Muscle layer of duodenum (tissue), 2 donors: ENCODE results near the gene H6PD.

Experiments
- H3K27ac ChIP-seq: one replicate; pipeline ENCODE4 v1.7.0; 2013; ENCODE audit warnings: mild to moderate bottlenecking, low read length
- H3K27me3 ChIP-seq: one replicate; pipeline ENCODE4 v1.7.0; 2013; ENCODE audit warnings: low read depth, mild to moderate bottlenecking, control low read depth, low read length
- H3K36me3 ChIP-seq, 2 donors: one replicate each; pipeline ENCODE4 v1.7.0; 2013; ENCODE audit warnings: low read length in 2 of 2, control low read depth in 1 of 2, mild to moderate bottlenecking in 1 of 2; ENCODE audit not compliant: insufficient read depth in 2 of 2, control insufficient read depth in 1 of 2
- H3K4me1 ChIP-seq, 2 donors: one replicate each; pipeline ENCODE4 v1.7.0; 2013; ENCODE audit warnings: low read length in 2 of 2, mild to moderate bottlenecking in 2 of 2, control low read depth in 1 of 2, moderate library complexity in 1 of 2; ENCODE audit not compliant: insufficient read depth in 2 of 2, control insufficient read depth in 1 of 2
- H3K4me3 ChIP-seq, 2 donors: one replicate each; pipeline ENCODE4 v1.7.0; 2013; ENCODE audit warnings: low read length in 2 of 2, low read depth in 1 of 2, mild to moderate bottlenecking in 1 of 2
- H3K9me3 ChIP-seq, 2 donors: one replicate each; pipeline ENCODE4 v1.7.0; 2013; ENCODE audit warnings: low read length in 2 of 2, control low read depth in 1 of 2, mild to moderate bottlenecking in 1 of 2; ENCODE audit not compliant: control insufficient read depth in 1 of 2
- donor health status: healthy.

The H6PD gene

DNA sequence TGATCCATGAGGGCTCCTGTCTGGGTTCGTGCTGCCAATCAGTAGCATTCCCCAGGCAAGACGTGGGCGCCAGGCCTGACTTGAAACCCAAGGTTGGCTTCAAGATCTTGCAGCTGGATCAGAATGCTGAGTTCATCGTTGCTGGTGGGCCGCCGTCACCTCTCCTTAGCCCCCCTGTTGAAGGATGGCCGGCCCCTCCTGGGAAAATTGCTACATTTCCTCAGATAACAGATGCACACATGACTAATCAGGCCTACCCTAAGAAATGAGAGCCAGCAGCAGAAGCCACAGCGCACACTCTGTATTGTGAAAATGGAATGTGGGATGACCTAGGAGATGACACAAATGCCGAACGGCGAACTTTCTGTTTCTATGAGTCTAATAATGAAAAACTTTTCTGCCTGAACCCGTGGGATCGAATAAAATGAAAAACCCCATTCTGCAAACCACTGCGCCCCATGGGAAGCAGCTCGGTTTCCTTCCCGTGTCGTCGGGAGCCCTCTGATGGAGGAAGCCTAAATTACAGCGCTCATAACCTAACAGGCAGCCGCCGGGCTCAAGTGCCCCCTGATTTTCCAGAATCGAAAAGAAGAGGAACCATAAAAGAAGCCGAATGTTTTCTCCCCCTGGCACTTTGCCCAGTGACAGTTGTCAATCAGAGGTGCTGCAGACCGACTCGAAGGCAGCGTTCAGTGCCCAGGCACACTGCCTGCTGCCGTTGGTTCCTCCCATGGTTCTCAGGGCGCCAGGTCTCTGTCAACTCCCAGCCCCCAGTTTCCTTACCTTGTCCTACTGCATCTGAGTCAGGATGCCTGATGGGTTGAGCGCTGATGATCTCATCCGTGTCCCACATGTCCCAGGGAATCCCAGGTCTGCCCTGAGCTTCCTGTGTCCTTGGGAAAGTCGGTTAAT, 38.2 kb upstream of the H6PD start:
- peak overlapping the region in 1 of 2 donors; percentile 26 for H3K4me3 ChIP-seq
- H3K27me3 ChIP-seq: peaks cover 33% of the 10 kb centered on the region
- no peak overlapping the region for H3K27ac ChIP-seq
- H3K4me1 ChIP-seq: peaks cover 0 to 30% of the 10 kb centered on the region in 2 donors
- no peaks in the 10 kb centered on the region for H3K9me3 ChIP-seq
- H3K36me3 ChIP-seq: no peaks in the 10 kb centered on the region

DNA sequence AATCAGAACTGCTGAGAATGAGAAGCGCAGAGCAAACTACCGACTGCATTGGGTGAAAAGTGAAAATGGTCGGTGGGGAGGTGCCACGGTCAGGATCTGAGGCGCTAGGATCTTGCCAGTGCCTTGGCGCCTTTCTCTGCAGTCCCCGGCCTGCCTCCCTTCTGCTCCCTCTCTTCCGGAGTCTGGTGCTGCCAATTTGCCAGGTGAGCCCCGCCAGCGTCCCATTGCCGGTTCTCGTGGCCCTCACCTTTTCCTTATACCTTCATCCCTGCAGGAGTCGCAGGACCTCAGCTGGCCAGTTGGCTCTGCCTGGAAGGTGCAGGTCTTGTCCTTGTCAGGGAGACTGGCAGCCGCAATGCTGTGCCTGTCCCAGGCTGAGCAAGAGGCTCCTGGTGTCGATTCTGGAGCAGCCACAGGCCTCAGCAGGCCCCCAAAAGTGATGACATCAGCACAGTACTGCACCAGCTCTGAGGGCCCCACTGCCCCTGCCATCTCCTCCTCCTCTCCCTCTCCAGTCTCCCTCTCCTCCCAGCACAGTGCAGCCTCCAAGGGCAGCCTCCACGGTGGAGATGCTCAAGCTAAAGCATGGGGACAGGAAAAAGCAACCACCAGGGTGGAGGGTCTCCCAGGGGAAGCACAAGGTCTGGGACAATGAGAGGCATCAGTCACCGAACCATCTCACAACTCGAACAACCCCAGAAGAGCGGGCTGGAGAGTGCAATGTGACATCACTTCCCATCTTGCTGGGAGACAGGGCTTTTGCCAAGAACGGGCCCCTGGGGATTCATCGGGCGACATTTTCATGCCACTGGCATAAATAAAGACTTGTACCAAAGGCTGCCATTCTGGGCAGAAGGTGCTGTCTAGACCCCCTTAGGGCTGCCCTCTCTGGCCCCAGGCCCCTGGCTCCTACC, 37.1 kb upstream of the H6PD start:
- H3K4me3 ChIP-seq: no peak overlapping the region
- H3K9me3 ChIP-seq: no peaks in the 10 kb centered on the region
- H3K4me1 ChIP-seq: peaks cover 6 to 39% of the 10 kb centered on the region in 2 donors
- peaks cover 35% of the 10 kb centered on the region for H3K27me3 ChIP-seq
- no peaks in the 10 kb centered on the region for H3K36me3 ChIP-seq
- H3K27ac ChIP-seq: no peak overlapping the region

DNA sequence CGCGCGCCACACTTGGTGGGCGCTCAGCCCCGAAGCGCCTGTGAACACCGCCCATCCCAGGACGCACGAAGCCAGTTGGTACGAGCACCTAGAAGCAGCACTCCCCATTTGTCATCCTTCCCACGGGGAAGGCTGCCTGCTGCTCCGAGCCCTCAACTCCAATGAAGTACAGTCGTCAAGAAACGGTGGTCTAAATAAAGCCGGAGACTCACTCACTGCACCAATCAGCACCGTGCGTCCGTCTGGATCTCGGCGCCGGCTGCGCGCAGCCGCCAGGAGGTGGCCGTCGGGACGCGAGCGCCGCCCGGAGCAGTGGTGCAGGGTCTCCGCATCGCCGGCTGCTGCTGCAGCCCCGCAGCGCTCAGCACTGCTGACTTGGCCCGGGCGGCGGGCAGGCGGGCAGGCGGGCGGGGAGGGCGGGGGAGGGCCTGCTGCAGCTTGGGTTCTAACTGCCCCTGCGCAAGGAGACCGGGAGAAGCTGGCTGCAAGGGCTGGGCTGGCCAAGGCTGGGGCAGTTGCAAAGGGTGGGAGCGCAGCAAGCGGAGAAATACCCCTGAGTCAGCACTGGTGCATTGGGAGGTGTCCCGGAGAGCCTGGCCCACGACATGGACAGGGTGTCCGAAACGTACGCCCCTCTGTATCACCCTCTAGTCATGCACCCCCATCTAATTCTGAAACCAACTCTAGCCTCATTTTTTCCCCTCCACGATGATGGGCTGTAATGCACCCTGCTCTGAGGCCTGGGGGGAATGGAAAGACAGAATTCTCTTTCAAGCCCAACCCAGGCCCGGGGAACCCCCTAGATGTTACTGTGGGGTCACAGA, 35.8 kb upstream of the H6PD start:
- no peaks in the 10 kb centered on the region for H3K9me3 ChIP-seq
- H3K27me3 ChIP-seq: peaks cover 47% of the 10 kb centered on the region
- peaks cover 6 to 42% of the 10 kb centered on the region in 2 donors for H3K4me1 ChIP-seq
- no peaks in the 10 kb centered on the region for H3K36me3 ChIP-seq
- H3K4me3 ChIP-seq: peak overlapping the region in 1 of 2 donors; percentile 50
- no peak overlapping the region for H3K27ac ChIP-seq

DNA sequence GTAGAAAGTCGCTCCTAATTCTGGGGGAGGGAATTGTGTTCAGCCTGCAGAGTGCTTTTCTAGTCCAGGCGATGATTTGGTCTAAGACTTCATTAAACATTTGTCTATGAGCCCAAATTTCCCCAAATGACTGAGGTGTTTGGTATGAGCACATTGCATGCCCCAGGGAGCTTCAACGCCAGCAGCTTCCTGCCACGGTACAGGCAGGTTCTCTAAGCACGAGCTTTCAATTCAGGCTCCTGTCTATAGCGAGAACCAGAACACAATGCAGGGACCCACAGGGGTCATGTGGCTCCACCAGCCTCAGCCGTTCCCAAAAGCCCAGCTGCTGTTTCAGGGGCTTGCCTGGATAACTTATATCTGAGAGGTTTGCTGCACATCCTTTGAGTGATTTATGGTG, 34.1 kb upstream of the H6PD start:
- no peaks in the 10 kb centered on the region for H3K9me3 ChIP-seq
- peaks cover 6 to 42% of the 10 kb centered on the region in 2 donors for H3K4me1 ChIP-seq
- H3K4me3 ChIP-seq: no peak overlapping the region
- no peaks in the 10 kb centered on the region for H3K36me3 ChIP-seq
- H3K27me3 ChIP-seq: peaks cover 50% of the 10 kb centered on the region
- no peak overlapping the region for H3K27ac ChIP-seq

DNA sequence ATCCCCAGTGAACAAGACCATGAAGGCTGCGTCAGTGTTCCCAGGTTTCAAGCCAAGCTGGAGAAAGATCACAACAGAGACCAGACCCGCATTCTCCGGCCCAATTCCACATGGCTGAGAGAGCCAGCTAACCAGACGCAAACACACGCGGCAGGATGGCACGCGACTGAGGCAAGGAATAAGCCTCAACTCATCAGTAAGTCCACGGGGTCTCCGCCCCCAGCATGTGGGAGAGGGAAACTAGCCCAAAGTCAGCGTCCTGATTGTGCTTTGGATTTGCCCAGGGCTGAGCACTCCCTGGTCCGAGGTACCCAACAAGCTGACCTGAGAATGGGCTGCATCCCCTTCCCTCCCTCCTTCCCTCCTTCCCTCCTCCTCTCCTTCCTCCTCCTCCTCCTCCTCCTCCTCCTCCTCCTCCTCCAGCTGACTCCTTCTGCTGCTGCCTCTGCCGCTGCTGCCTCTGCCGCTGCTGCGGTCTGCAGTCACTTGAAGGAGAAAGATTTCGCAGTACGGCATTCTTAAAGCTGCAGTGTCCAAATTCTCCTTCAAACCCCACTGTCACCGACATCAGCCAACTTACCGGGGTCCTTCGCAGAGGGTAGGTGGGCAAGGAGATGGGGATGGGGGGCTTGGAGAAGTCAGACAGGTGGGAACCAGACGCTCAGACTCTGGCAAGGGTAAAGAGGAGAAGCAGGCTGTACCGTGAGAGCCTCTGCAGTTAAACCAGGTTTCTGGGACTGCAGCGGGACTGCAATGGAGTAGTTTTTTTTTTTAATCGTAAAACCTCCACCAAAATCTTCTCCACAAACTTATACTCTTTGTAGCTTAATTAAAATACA, 33.0 kb upstream of the H6PD start:
- Histone ChIP-seq H3K36me3 (no peaks in the 10 kb centered on the region), H3K4me3 (peak overlapping the region; percentile 53 to 59), H3K27ac (peak overlapping the region; percentile 14), H3K9me3 (no peaks in the 10 kb centered on the region), H3K4me1 (peaks cover 6 to 34% of the 10 kb centered on the region in 2 donors), H3K27me3 (peaks cover 53% of the 10 kb centered on the region)

DNA sequence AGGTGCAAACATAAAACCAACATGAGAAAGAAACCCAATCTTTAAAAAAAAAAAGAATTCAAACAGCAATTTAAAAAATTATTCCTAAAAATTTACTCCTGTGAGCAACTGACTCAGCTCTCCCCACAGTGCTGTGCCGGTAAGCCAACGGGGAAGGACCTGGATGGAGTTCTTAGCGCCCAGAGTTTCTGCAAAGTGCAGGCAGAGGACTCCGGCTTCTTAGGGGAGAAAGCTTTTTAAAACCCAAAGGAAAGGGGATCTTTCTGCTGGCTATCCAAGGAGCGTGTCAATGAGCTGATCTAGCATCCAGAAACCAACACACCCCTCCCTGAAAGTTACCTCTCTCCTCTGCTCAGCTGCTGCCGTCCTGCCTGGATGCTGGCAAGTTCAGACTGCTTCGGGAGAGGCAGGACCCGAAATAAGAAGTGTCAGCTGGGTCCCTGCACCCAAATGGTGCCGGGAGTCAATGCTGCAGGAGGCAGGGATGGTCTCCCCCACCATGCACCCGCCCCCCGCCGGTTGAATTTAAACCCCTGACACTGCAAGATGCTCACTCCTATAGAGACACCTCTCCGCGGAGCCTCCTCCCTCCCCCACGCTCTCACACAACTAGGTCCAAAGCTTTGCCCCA, 32.2 kb upstream of the H6PD start:
- H3K27me3 ChIP-seq: peaks cover 53% of the 10 kb centered on the region
- H3K36me3 ChIP-seq: no peaks in the 10 kb centered on the region
- peak overlapping the region; percentile 53 to 59 for H3K4me3 ChIP-seq
- H3K27ac ChIP-seq: no peak overlapping the region
- H3K9me3 ChIP-seq: no peaks in the 10 kb centered on the region
- peaks cover 6 to 32% of the 10 kb centered on the region in 2 donors for H3K4me1 ChIP-seq

DNA sequence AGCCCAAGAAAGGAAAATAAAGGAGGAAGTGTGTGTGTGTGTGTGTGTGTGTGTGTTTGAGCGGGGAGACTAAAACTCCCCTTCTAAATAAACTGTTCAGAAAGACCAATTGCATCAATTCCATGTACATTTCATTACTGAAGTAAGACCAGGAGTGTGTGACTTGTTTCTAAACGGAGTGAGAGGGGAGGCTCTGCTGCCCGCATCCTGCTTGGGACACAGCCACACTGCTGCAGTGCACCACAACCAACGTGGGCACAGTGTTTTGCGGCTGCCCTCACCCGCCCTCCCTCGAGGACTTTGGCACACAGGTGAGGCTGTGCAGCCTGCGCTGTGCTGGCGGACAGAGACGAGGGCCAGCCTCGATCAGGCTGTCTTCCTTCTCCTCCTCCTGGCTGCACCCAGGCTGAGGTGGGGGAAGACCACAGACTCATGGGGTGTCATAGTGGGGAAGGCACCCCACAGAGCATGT, 31.0 kb upstream of the H6PD start:
- H3K9me3 ChIP-seq: no peaks in the 10 kb centered on the region
- no peak overlapping the region for H3K27ac ChIP-seq
- H3K27me3 ChIP-seq: peaks cover 41% of the 10 kb centered on the region
- no peaks in the 10 kb centered on the region for H3K36me3 ChIP-seq
- H3K4me3 ChIP-seq: no peak overlapping the region
- peaks cover 6 to 20% of the 10 kb centered on the region in 2 donors for H3K4me1 ChIP-seq

DNA sequence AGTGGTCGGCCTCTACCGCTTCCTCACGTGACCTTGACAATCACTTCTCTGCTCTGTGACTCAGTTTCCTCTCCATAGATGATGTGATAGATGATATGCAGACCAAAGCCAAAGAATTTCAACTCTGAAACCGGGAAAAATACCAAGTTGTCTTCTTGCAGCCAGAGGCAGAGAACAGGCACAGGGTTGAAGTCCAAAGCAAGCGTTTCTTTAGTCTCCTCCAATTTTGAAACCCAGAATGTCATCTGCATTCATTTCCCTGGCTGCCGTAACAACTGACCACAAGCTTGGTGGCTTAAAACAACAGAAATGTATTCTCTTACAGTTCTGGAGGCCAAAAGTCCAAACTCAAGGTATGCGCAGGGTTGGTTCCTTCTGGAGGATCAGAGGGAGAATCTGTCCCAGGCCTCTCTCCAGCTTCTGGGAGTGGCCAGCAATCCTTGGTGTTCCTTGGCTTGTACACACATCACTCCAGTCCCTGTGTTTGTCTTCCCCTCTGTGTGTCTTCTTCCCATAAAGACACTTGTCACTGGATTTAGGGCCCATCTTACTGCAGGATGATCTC, 30.3 kb upstream of the H6PD start:
- H3K27ac ChIP-seq: no peak overlapping the region
- H3K27me3 ChIP-seq: peaks cover 37% of the 10 kb centered on the region
- H3K36me3 ChIP-seq: no peaks in the 10 kb centered on the region
- H3K4me1 ChIP-seq: peaks cover 6 to 19% of the 10 kb centered on the region in 2 donors
- no peak overlapping the region for H3K4me3 ChIP-seq
- no peaks in the 10 kb centered on the region for H3K9me3 ChIP-seq

DNA sequence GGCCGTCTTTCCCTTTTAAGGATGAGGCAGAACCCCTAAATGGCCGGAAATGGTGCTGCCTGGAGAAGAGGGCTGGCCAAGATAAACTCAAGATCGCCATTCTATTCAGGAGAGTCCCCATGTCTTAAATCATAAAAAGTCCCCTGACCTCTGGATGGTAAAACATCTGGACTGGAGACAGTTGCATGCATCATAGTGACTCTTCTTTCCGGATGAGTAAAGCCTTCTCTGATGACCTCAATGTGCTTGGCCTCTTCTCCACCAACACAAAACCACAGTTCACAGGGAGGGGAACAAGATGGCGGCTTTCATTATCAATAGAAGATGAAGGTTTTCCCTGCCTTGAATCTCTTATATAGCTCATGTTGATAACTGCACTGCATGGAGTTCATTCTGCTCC, 27.5 kb upstream of the H6PD start:
- H3K4me3 ChIP-seq: no peak overlapping the region
- H3K4me1 ChIP-seq: peaks cover 2 to 7% of the 10 kb centered on the region in 2 donors
- H3K27me3 ChIP-seq: peaks cover 20% of the 10 kb centered on the region
- no peaks in the 10 kb centered on the region for H3K9me3 ChIP-seq
- no peaks in the 10 kb centered on the region for H3K36me3 ChIP-seq
- H3K27ac ChIP-seq: no peak overlapping the region
